Measurements from ENCODE around the gene TPCN2. TPM values are rescaled to one million over a fixed set of nuclear protein-coding genes. Genes with fewer than 3 reads are reported as not detected.

The TPCN2 gene
- total RNA-seq, 1 experiment from 2014 or later = 16.3 TPM

DNA sequence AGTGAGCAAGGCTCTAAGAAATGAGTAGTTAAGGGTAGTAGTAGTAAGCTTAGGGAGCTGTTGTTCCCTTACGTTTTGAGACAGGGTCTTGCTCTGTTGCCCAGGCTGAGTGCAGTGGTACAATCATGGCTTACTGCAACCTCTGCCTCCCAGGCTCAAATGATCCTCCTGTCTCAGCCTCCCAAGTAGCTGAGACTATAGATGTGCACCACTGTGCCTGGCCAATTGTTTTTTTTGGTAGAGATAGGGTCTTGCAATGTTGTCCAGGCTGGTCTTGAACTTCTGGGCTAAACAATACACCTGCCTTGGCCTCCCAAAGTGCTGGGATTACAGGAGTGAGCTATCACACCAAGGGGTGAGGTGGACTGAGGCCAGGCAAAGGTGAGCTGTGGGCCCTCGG is 117.0 kb downstream of the TPCN2 start:
- CTCF ChIA-PET = no interaction called here
- H3K4me1 Mint-ChIP-seq (ENCODE audit: insufficient read depth, unreplicated experiment) = peaks cover 25% of the 10 kb centered on the region
- H3K4me3 Mint-ChIP-seq (ENCODE audit: unreplicated experiment) = no peak overlapping the region
- DNase-seq (ENCODE audit: unreplicated experiment) = no peak
- TF ChIP-seq, protein P1, sequence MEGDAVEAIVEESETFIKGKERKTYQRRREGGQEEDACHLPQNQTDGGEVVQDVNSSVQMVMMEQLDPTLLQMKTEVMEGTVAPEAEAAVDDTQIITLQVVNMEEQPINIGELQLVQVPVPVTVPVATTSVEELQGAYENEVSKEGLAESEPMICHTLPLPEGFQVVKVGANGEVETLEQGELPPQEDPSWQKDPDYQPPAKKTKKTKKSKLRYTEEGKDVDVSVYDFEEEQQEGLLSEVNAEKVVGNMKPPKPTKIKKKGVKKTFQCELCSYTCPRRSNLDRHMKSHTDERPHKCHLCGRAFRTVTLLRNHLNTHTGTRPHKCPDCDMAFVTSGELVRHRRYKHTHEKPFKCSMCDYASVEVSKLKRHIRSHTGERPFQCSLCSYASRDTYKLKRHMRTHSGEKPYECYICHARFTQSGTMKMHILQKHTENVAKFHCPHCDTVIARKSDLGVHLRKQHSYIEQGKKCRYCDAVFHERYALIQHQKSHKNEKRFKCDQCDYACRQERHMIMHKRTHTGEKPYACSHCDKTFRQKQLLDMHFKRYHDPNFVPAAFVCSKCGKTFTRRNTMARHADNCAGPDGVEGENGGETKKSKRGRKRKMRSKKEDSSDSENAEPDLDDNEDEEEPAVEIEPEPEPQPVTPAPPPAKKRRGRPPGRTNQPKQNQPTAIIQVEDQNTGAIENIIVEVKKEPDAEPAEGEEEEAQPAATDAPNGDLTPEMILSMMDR (IDR thresholded peaks at IDR 0.05; ENCODE audit: unreplicated experiment) = no peak
- H3K27ac Mint-ChIP-seq (ENCODE audit: low read depth, unreplicated experiment) = no peak overlapping the region
- H3K36me3 Mint-ChIP-seq (ENCODE audit: insufficient read depth, unreplicated experiment) = peaks cover 4% of the 10 kb centered on the region
- POLR2A ChIA-PET = no interaction called here
- peaks cover 4% of the 10 kb centered on the region for H3K9me3 Mint-ChIP-seq (ENCODE audit: unreplicated experiment)
- H3K27me3 Mint-ChIP-seq (ENCODE audit: insufficient read depth, unreplicated experiment) = no peaks in the 10 kb centered on the region
- BruUV-seq (replicated peaks) = no TSS peak
- intact Hi-C loops (cut with micrococcal nuclease) = no loop called here

DNA sequence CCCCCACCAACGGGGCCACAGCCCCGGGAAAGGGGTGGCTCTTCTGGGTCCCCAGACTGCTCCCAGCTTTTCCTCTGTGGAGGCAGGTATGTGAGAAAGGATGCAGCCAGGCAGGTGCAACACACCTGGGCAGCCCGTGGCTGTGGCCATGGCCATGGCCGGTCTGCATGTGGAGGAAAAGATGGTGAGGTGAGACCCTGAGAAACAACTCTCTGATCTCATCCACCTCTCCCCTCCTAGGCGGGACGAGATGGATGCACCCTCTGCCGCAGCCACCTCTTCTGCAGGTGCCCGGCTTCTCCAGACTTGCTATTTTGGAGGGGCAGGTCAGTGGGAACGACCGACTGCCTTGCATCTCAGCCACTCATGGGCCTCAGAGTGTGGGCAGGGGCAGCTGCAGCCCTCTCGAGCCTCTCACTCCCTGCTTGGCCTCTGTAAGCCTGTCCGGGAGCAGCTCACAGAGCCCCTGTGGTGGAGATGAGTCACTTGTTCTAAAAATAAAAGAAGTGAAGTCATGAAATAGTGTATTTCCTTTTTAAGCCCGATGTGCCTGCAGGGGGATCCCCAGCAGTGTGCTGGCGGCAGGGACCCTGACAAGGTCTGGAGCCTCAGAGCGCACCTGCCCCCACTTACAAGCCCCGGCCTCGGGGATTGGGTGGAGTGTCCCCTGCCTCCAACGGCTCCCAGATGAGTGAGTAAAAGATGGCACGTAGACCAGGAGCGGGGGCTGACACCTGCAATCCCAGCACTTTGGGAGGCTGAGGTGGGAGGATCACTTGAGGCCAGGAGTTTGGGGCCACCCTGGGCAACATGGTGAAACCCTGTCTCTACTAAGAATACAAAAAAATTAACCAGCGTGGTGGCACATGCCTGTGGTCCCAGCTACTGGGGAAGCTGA is 117.7 kb downstream of the TPCN2 start:
- no TSS peak for BruUV-seq (replicated peaks)
- intact Hi-C loops (cut with micrococcal nuclease) = no loop called here
- POLR2A ChIA-PET = no interaction called here
- TF ChIP-seq, protein P1 (IDR thresholded peaks at IDR 0.05; ENCODE audit: unreplicated experiment) = no peak
- DNase-seq (ENCODE audit: unreplicated experiment) = peak; percentile 79
- H3K27ac Mint-ChIP-seq (ENCODE audit: low read depth, unreplicated experiment) = peak overlapping the region; percentile 60
- no peaks in the 10 kb centered on the region for H3K27me3 Mint-ChIP-seq (ENCODE audit: insufficient read depth, unreplicated experiment)
- peaks cover 4% of the 10 kb centered on the region for H3K9me3 Mint-ChIP-seq (ENCODE audit: unreplicated experiment)
- CTCF ChIA-PET = no interaction called here
- peaks cover 4% of the 10 kb centered on the region for H3K36me3 Mint-ChIP-seq (ENCODE audit: insufficient read depth, unreplicated experiment)
- H3K4me1 Mint-ChIP-seq (ENCODE audit: insufficient read depth, unreplicated experiment) = peaks cover 25% of the 10 kb centered on the region
- H3K4me3 Mint-ChIP-seq (ENCODE audit: unreplicated experiment) = no peak overlapping the region

DNA sequence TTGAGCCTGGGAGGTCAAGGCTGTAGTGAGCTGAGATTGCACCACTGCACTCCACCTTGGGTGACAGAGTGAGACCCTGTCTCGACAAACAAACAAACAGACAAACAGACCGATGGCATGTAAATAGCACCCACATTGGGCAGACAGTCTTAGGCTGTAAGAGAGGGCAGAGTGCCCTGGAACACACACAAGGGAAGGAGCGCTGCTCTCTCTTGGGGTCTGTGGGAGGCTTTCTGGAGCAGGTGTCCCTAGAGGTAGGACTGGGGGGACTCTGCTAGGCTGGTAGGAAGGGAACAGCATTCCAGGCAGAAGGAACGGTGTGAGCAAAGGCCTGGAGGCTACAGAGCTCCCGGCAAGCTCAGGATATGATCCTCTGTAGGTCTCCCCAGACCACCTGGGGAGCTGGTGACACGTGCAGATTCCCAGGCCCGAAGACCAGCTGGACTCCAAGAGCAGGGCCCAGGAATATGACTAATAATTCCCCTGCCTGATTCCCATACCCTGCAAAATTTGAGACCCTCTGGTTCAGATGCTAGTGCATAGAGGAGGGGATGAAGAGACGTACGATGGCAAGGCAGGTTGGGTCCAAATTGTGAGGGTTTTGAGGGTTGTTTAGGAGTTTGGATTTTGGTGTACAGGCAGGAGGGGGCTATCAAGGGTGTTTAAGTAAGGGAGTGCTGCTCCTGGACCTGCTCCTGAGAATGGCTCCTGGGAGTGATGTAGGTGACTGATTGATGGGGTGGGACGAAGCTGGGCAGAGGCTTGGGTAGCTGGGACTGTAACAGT is 118.6 kb downstream of the TPCN2 start:
- H3K4me3 Mint-ChIP-seq (ENCODE audit: unreplicated experiment) = no peak overlapping the region
- CTCF ChIA-PET = interaction anchor here (0.7 kb wide), 1 partner anchor 11 kb away, joined by 3 read pairs; no protein-coding TSS in a partner anchor

More for the DNA sequence above, 118.6 kb downstream of the TPCN2 start:
- intact Hi-C loops (cut with micrococcal nuclease) = no loop called here
- Mint-ChIP-seq H3K36me3 (ENCODE audit: insufficient read depth, unreplicated experiment) (no peaks in the 10 kb centered on the region), H3K27ac (ENCODE audit: low read depth, unreplicated experiment) (peak overlapping the region; percentile 60), H3K4me1 (ENCODE audit: insufficient read depth, unreplicated experiment) (peaks cover 25% of the 10 kb centered on the region), H3K27me3 (ENCODE audit: insufficient read depth, unreplicated experiment) (no peaks in the 10 kb centered on the region), H3K9me3 (ENCODE audit: unreplicated experiment) (peaks cover 4% of the 10 kb centered on the region)
- DNase-seq (ENCODE audit: unreplicated experiment) = no peak
- BruUV-seq (replicated peaks) = no TSS peak
- TF ChIP-seq, protein P1 (IDR thresholded peaks at IDR 0.05; ENCODE audit: unreplicated experiment) = no peak
- POLR2A ChIA-PET = no interaction called here

Measured in MCF 10A (cell line).